HepG2 (cell line): ENCODE measurements around the gene ACAP2. TPM values are rescaled to one million over a fixed set of nuclear protein-coding genes. Genes with fewer than 3 reads are reported as not detected.
A peak's percentile ranks its signal among the peaks of the same experiment; 100 is the strongest.
"Not testable (repeated sequence)": the region's sequence is repeated elsewhere in the genome, so short reads cannot be mapped to it uniquely, and the experiment has no call there.

Source experiments
- ATAC-seq: fragments of 200-7000 bp; cut with Tn5 transposase; 3 replicates; pipeline ENCODE4 v1.9.1; 2020; ENCODE audit warnings: mild to moderate bottlenecking, moderate library complexity
- BruUV-seq: library from RNA; stranded (reverse); fragments of 400-500 nt; replicated peaks from 2 replicates; lab custom pipeline; 2021; lab: Mats Ljungman, UMichigan
- CTCF ChIA-PET: fragments of 300-600 bp; formaldehyde crosslinking; extraction: SDS; loops from one replicate; lab custom pipeline; 2021; ENCODE audit warnings: low total read pairs, inconsistent platforms, low intra/inter-chr PET ratio; lab: Yijun Ruan, JAX
- POLR2A ChIA-PET: fragments of 350-600 bp; sonication (Branson Sonifier 250); formaldehyde crosslinking; loops from one replicate; lab custom pipeline; 2020; ENCODE audit warnings: antibody characterized with exemption, inconsistent platforms; lab: Yijun Ruan, JAX
- DNase-seq: peaks from one replicate; pipeline ENCODE4 v3.0.0-alpha.2; 2015; ENCODE audit warnings: low spot score
- FAIRE-seq: peaks from 3 replicates; lab custom pipeline; 2011; peaks lifted over from hg19 to GRCh38; lab: Jason Lieb, UNC
- H2AFZ ChIP-seq: one replicate; pipeline ENCODE4 v1.6.1; 2011; ENCODE audit warnings: low read length, inconsistent platforms
- H3K27ac ChIP-seq: fragments of 300-600 bp; 3 replicates; pipeline ENCODE4 v1.8.0; 2011; ENCODE audit warnings: mixed run types, mild to moderate bottlenecking, mixed read lengths, low read length, inconsistent platforms; ENCODE audit not compliant: insufficient read depth; ENCODE audit errors: extremely low read length
- H3K27me3 ChIP-seq, 2 experiments: fragments of 200-600 bp in 1 of 2; 2 replicates in 1 of 2; 3 replicates in 1 of 2; pipeline versions ENCODE4 v1.6.0 to v1.8.0; 2011; ENCODE audit warnings: low read length in 2 of 2, mild to moderate bottlenecking in 2 of 2, moderate library complexity in 2 of 2, inconsistent platforms in 1 of 2; ENCODE audit not compliant: insufficient read depth in 2 of 2, control insufficient read depth in 1 of 2
- H3K36me3 ChIP-seq, 2 experiments: fragments of 200-600 bp in 1 of 2; replicated peaks in 1 of 2; 2 replicates in 1 of 2; 3 replicates in 1 of 2; pipeline versions ENCODE4 v1.5.1 to v1.8.0; 2011; ENCODE audit warnings: low read length in 2 of 2, inconsistent platforms in 1 of 2; ENCODE audit not compliant: insufficient read depth in 2 of 2, control insufficient read depth in 1 of 2
- H3K4me1 ChIP-seq: 2 replicates; pipeline ENCODE4 v1.5.1; 2012; ENCODE audit warnings: low read length, inconsistent platforms; ENCODE audit not compliant: insufficient read depth
- H3K4me2 ChIP-seq: 2 replicates; pipeline ENCODE4 v1.6.0; 2011; ENCODE audit warnings: low read depth, low read length, inconsistent platforms
- H3K4me3 ChIP-seq, 3 experiments: fragments of 200-600 bp in 1 of 3; sonication (generic), shearing (Covaris generic) in 1 of 3; replicated peaks in 1 of 3; 2 replicates each; pipeline ENCODE4 v1.5.1; 2011 to 2016; ENCODE audit warnings: low read length in 3 of 3, inconsistent platforms in 2 of 3, low read depth in 2 of 3, mild to moderate bottlenecking in 2 of 3, control low read depth in 1 of 3, mixed read lengths in 1 of 3; ENCODE audit not compliant: insufficient read depth in 1 of 3
- H3K79me2 ChIP-seq: one replicate; pipeline ENCODE4 v1.6.1; 2011; ENCODE audit warnings: low read length, inconsistent platforms; ENCODE audit not compliant: insufficient read depth
- H3K9ac ChIP-seq: 2 replicates; pipeline ENCODE4 v1.6.0; 2011; ENCODE audit warnings: mild to moderate bottlenecking, low read depth, low read length, inconsistent platforms; ENCODE audit not compliant: insufficient read depth
- H3K9me3 ChIP-seq: 2 replicates; pipeline ENCODE4 v1.5.1; 2012; ENCODE audit warnings: mild to moderate bottlenecking, low read length
- H4K20me1 ChIP-seq: 2 replicates; pipeline ENCODE4 v1.6.0; 2011; ENCODE audit warnings: inconsistent platforms, mild to moderate bottlenecking, low read length, moderate library complexity; ENCODE audit not compliant: insufficient read depth
- CEBPB ChIP-seq: IDR thresholded peaks from 2 replicates; pipeline ENCODE4 v1.6.1; 2011; ENCODE audit warnings: low read depth, low read length, improper control_type of control experiment, borderline replicate concordance
- GLI4 ChIP-seq: sonication (generic); formaldehyde crosslinking; IDR thresholded peaks from 2 replicates; pipeline ENCODE4 v1.5.1; 2020; ENCODE audit warnings: missing genetic modification reagents, mild to moderate bottlenecking, moderate library complexity, borderline replicate concordance
- ZNF136 ChIP-seq: sonication (generic); formaldehyde crosslinking; IDR thresholded peaks from 2 replicates; pipeline ENCODE4 v1.8.1; 2022; ENCODE audit warnings: low read depth, mild to moderate bottlenecking, moderate library complexity, missing genetic modification reagents
- ZNF329 ChIP-seq: sonication (generic); formaldehyde crosslinking; IDR thresholded peaks from 2 replicates; pipeline ENCODE4 v1.9.0; 2021; ENCODE audit warnings: low read depth, mild to moderate bottlenecking, missing genetic modification reagents
- WGBS: methylation state at CpG from one replicate; pipeline ENCODE4 v1.1.6; 2017; ENCODE audit warnings: low lambda C conversion rate; 5-methylcytosine and 5-hydroxymethylcytosine counted together
- in situ Hi-C: cut with HindIII; loops from 2 replicates; pipeline ENCODE4 v1.10.0; 2017; ENCODE audit warnings: low pct_unique_long_range_greater_than_20kb; ENCODE audit not compliant: extremely low pct_ligation_motif_present
- intact Hi-C: fragments of 100-400 bp; cut with micrococcal nuclease; formaldehyde crosslinking; loops from one replicate; pipeline ENCODE4 v1.10.0; 2022; ENCODE audit not compliant: unreplicated experiment
- polyA plus RNA-seq, 8 experiments: library from polyadenylated mRNA; depleted of rRNA in 3 of 8; stranded (reverse) in 7 of 8; unstranded in 1 of 8; fragments of >200 nt; fragmentation: Illumina TruSeq in 4 of 8; extraction: Trizol in 4 of 8; gene quantifications; 2 replicates each; pipeline versions ENCODE4 v1.2.1 to v1.2.3, GENCODE V29; 2011 to 2016; ENCODE audit warnings: low read depth in 4 of 8, missing spikeins in 1 of 8, mixed read lengths in 1 of 8; ENCODE audit not compliant: insufficient read depth in 1 of 8
- total RNA-seq, 5 experiments: library from RNA; depleted of rRNA; stranded (reverse); fragments of >200 nt; fragmentation: Illumina TruSeq; extraction: Trizol; gene quantifications; 2 replicates each; pipeline ENCODE4 v1.2.3, GENCODE V29; 2016; ENCODE audit warnings: low read depth in 1 of 5

ACAP2 gene
- total and polyA plus RNA-seq, 2 of the 13 experiments (the other 11 are each of a cell fraction or from before 2014, with no cell fraction given): 7.3 to 23.9 TPM

DNA sequence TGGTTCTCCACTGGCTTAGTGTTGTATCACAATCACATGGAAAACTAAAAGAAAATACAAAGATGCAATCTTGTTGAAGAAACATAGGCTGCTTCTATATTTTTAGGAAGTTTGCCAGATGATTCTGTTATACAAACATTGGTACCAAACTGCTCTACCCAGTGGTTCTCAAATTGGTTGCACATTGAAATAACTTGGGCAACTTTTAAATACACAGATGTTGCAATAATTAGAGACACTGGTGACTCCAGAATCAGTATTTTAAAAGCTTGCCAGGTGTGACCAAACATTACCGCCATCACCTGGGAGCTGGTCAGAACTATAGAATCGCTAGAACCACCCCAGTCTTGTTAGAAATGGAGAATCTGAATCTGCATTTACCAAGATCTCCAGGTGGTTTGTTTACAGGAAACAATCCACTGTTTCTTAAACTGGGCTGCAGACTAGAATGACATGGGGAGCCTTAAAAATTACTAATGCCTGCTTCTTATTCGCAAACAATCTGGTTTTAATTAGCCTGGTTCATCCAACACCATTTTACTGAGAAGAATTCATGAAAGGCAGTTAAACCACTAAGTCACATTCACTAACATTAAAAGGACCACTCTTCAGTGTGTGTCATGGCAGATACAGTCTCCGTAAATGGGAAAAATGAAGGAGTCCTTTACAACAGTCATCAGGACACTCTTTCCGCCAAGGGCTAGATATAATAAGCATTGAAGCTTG, 76.5 kb downstream of the ACAP2 start:
- intact Hi-C loops: no loop called here
- no peak overlapping the region for H2AFZ ChIP-seq
- WGBS: 95% methylated on average over 5 of the region's 5 CpGs
- ChIA-PET CTCF (no interaction called here), POLR2A (no interaction called here)
- in situ Hi-C loops: no loop called here
- TF ChIP-seq ZNF329 (no peak), CEBPB (peak; percentile 55; the same call in 1 of the 2 replicates)
- ATAC-seq (no peak), FAIRE-seq (no peak), DNase-seq (no peak)
- H3K9me3 ChIP-seq: no peaks in the 10 kb centered on the region
- no peaks in the 10 kb centered on the region for H3K4me1 ChIP-seq
- no peak overlapping the region for H3K4me2 ChIP-seq
- BruUV-seq: no TSS peak
- H3K9ac ChIP-seq: no peak overlapping the region
- no peaks in the 10 kb centered on the region for H3K79me2 ChIP-seq
- no peaks in the 10 kb centered on the region; a peak in 1 of 5 replicates for H3K36me3 ChIP-seq
- H4K20me1 ChIP-seq: no peaks in the 10 kb centered on the region
- no peak overlapping the region for H3K27ac ChIP-seq
- H3K4me3 ChIP-seq: no peak overlapping the region
- no peaks in the 10 kb centered on the region for H3K27me3 ChIP-seq

GRCh38 chr3:195365371-195365770, 77.4 kb downstream of the ACAP2 start:
- DNase-seq (no peak), FAIRE-seq (no peak), ATAC-seq (no peak)
- Histone ChIP-seq H3K4me1 (no peaks in the 10 kb centered on the region), H4K20me1 (no peaks in the 10 kb centered on the region), H3K36me3 (no peaks in the 10 kb centered on the region; a peak in 1 of 5 replicates), H2AFZ (no peak overlapping the region), H3K27ac (no peak overlapping the region), H3K4me3 (no peak overlapping the region), H3K9ac (no peak overlapping the region), H3K79me2 (no peaks in the 10 kb centered on the region), H3K27me3 (no peaks in the 10 kb centered on the region), H3K4me2 (no peak overlapping the region), H3K9me3 (no peaks in the 10 kb centered on the region)
- TF ChIP-seq ZNF136 (CRISPR knock-in tag): no peak
- TF ChIP-seq GLI4: no peak
- no TSS peak for BruUV-seq
- intact Hi-C loops: no loop called here
- 98% methylated on average over 2 of the region's 2 CpGs for WGBS
- in situ Hi-C loops: no loop called here
- POLR2A ChIA-PET: no interaction called here
- CTCF ChIA-PET: no interaction called here

DNA sequence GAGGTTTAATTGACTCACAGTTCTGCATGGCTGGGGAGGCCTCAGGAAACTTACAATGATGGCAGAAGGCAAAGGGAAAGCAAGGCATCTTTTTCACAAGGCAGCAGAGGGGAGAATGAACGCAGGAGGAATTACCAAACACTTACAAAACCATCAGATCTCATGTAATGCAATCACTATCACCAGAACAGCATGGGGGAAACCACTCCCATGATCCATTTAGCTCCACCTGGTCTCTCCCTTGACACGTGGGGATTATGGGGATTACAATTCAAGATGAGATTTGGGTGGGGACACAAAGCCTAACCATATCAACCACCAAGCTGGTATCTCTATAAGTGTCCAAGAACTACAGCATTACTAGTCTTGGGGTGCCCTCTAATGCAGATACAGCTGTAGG, 85.0 kb downstream of the ACAP2 start:
- H3K4me1 ChIP-seq, H2AFZ ChIP-seq, in situ Hi-C loops, intact Hi-C loops, H3K4me3 ChIP-seq, DNase-seq, FAIRE-seq, H3K27me3 ChIP-seq, H3K9ac ChIP-seq, BruUV-seq, H3K79me2 ChIP-seq, ATAC-seq, H3K9me3 ChIP-seq, CTCF ChIA-PET, H3K36me3 ChIP-seq, H3K27ac ChIP-seq, H3K4me2 ChIP-seq, H4K20me1 ChIP-seq, POLR2A ChIA-PET: not testable (repeated sequence)
- 92% methylated on average over 2 of the region's 2 CpGs for WGBS
